Fibroblast of lung (primary cell): Measurements from ENCODE around the gene IGFL2. TPM values are rescaled to one million over a fixed set of nuclear protein-coding genes. Genes with fewer than 3 reads are reported as not detected.

Experiments used
- DNase-seq, 2 donors: peaks; one replicate each; pipeline versions ENCODE4 v3.0.0 to v3.0.0-alpha.2; 2010; ENCODE audit warnings: low read depth in 2 of 2
- H2AFZ ChIP-seq: 2 replicates; pipeline ENCODE4 v1.5.1; 2012; ENCODE audit warnings: low read length, control low read depth, inconsistent platforms
- H3K27ac ChIP-seq: 2 replicates; pipeline ENCODE4 v1.5.1; 2011; ENCODE audit warnings: low read length, control low read depth; ENCODE audit not compliant: insufficient read depth
- H3K27me3 ChIP-seq: 2 replicates; pipeline ENCODE4 v1.5.1; 2011; ENCODE audit warnings: mild to moderate bottlenecking, low read length; ENCODE audit not compliant: control insufficient read depth, insufficient read depth
- H3K36me3 ChIP-seq: 2 replicates; pipeline ENCODE4 v1.5.1; 2011; ENCODE audit warnings: low read length; ENCODE audit not compliant: control insufficient read depth, insufficient read depth
- H3K4me1 ChIP-seq: 2 replicates; pipeline ENCODE4 v1.5.1; 2011; ENCODE audit warnings: low read length; ENCODE audit not compliant: control insufficient read depth, insufficient read depth; ENCODE audit errors: extremely low read depth
- H3K4me2 ChIP-seq: 2 replicates; pipeline ENCODE4 v1.5.1; 2011; ENCODE audit warnings: low read length, control low read depth; ENCODE audit not compliant: insufficient read depth; ENCODE audit errors: extremely low read depth
- H3K4me3 ChIP-seq, 4 experiments: fragments of 200-600 bp in 1 of 4; sonication (generic) in 1 of 4; replicated peaks in 1 of 4; 2 replicates each; pipeline ENCODE4 v1.5.1; 2011 to 2016; ENCODE audit warnings: low read length in 4 of 4, low read depth in 3 of 4, mild to moderate bottlenecking in 3 of 4, control low read depth in 2 of 4, inconsistent platforms in 1 of 4, mixed read lengths in 1 of 4; ENCODE audit not compliant: insufficient read depth in 1 of 4; ENCODE audit errors: control extremely low read depth in 1 of 4
- H3K79me2 ChIP-seq: 2 replicates; pipeline ENCODE4 v1.5.1; 2012; ENCODE audit warnings: mild to moderate bottlenecking, low read length, inconsistent platforms; ENCODE audit not compliant: control insufficient read depth, insufficient read depth
- H3K9ac ChIP-seq: 2 replicates; pipeline ENCODE4 v1.5.1; 2011; ENCODE audit warnings: mild to moderate bottlenecking, low read length, control low read depth; ENCODE audit not compliant: insufficient read depth
- H3K9me3 ChIP-seq: 2 replicates; pipeline ENCODE4 v1.5.1; 2012; ENCODE audit warnings: low read depth, low read length; ENCODE audit not compliant: control insufficient read depth, insufficient read depth
- H4K20me1 ChIP-seq: 2 replicates; pipeline ENCODE4 v1.5.1; 2011; ENCODE audit warnings: low read length; ENCODE audit not compliant: control insufficient read depth, insufficient read depth; ENCODE audit errors: extremely low read depth
- CTCF ChIP-seq, 2 donors: IDR thresholded peaks in 1 of 2; conservative IDR thresholded peaks in 1 of 2; 1 replicate in 1 of 2; 2 replicates in 1 of 2; pipeline ENCODE4 v1.5.1; 2011 to 2012; ENCODE audit warnings: low read length in 2 of 2, control low read depth in 1 of 2, inconsistent platforms in 1 of 2, low read depth in 1 of 2, mild to moderate bottlenecking in 1 of 2
- EZH2 ChIP-seq: IDR thresholded peaks from 2 replicates; pipeline ENCODE4 v1.5.1; 2012; ENCODE audit warnings: low read length, control low read depth, mild to moderate bottlenecking; ENCODE audit errors: missing control alignments
- polyA plus RNA-seq, 2 donors: library from polyadenylated mRNA; depleted of rRNA in 1 of 2; stranded (reverse) in 1 of 2; unstranded in 1 of 2; fragments of >200 nt; gene quantifications; 2 replicates each; pipeline ENCODE4 v1.2.1, GENCODE V29; 2011 to 2012; ENCODE audit warnings: missing spikeins in 1 of 2
- total RNA-seq: library from RNA; depleted of rRNA; stranded (reverse); fragments of >200 nt; gene quantifications from 2 replicates; pipeline ENCODE4 v1.2.1, GENCODE V29; 2014

Gene IGFL2
- total and polyA plus RNA-seq, 2 donors (not counting 1 experiment from before 2014, with no cell fraction given), result not detected

- H3K79me2 ChIP-seq, result no peaks in the 10 kb centered on the region
- H3K4me3 ChIP-seq, result no peak overlapping the region
- DNase-seq, result peak in 1 of 2 donors; percentile 93
- H3K27me3 ChIP-seq, result peaks cover 1% of the 10 kb centered on the region
- no peaks in the 10 kb centered on the region for H4K20me1 ChIP-seq
- H3K36me3 ChIP-seq, result no peaks in the 10 kb centered on the region
- no peak overlapping the region for H2AFZ ChIP-seq
- H3K27ac ChIP-seq, result no peak overlapping the region
- no peak overlapping the region for H3K9ac ChIP-seq
- H3K4me1 ChIP-seq, result no peaks in the 10 kb centered on the region
- no peak overlapping the region for H3K4me2 ChIP-seq
- TF ChIP-seq CTCF (conservative IDR thresholded peaks at IDR 0.05 in 1 of 2, IDR thresholded peaks at IDR 0.05 in 1 of 2; ENCODE audit: low read depth in 1 of 2, low read length in 2 of 2) (no peak), EZH2 (no peak)
- no peaks in the 10 kb centered on the region for H3K9me3 ChIP-seq
Observed at GRCh38 chr19:46107371-46107770, 40.7 kb upstream of the IGFL2 start.

GRCh38 chr19:46109876-46110275, 38.2 kb upstream of the IGFL2 start:
- H3K79me2 ChIP-seq, result no peaks in the 10 kb centered on the region
- TF ChIP-seq EZH2 (no peak), CTCF (conservative IDR thresholded peaks at IDR 0.05 in 1 of 2, IDR thresholded peaks at IDR 0.05 in 1 of 2; ENCODE audit: low read depth in 1 of 2, low read length in 2 of 2) (no peak)
- no peak overlapping the region for H3K9ac ChIP-seq
- no peaks in the 10 kb centered on the region for H3K4me1 ChIP-seq
- no peaks in the 10 kb centered on the region for H4K20me1 ChIP-seq
- H3K4me2 ChIP-seq, result no peak overlapping the region
- no peaks in the 10 kb centered on the region for H3K36me3 ChIP-seq
- H3K27ac ChIP-seq, result no peak overlapping the region
- H3K4me3 ChIP-seq, result no peak overlapping the region
- no peaks in the 10 kb centered on the region for H3K9me3 ChIP-seq
- H2AFZ ChIP-seq, result no peak overlapping the region
- DNase-seq, result peak in 1 of 2 donors; percentile 22
- H3K27me3 ChIP-seq, result peaks cover 15% of the 10 kb centered on the region

- TF ChIP-seq CTCF (conservative IDR thresholded peaks at IDR 0.05 in 1 of 2, IDR thresholded peaks at IDR 0.05 in 1 of 2; ENCODE audit: low read depth in 1 of 2, low read length in 2 of 2) (no peak), EZH2 (no peak)
- Histone ChIP-seq H3K27ac (no peak overlapping the region), H3K36me3 (no peaks in the 10 kb centered on the region), H3K9ac (no peak overlapping the region), H3K9me3 (no peaks in the 10 kb centered on the region), H4K20me1 (no peaks in the 10 kb centered on the region), H2AFZ (no peak overlapping the region), H3K79me2 (no peaks in the 10 kb centered on the region), H3K4me1 (no peaks in the 10 kb centered on the region), H3K4me3 (no peak overlapping the region), H3K27me3 (peaks cover 15% of the 10 kb centered on the region), H3K4me2 (no peak overlapping the region)
- DNase-seq, result no peak
Observed at GRCh38 chr19:46111376-46111775, 36.7 kb upstream of the IGFL2 start.
